Activated gamma-delta T cell treated with Interleukin-2 at 50 U/mL for 16 hours (primary cell): ENCODE measurements around the gene TIMMDC1.
"Not testable (repeated sequence)": the region's sequence is repeated elsewhere in the genome, so short reads cannot be mapped to it uniquely, and the experiment has no call there.

ENCODE experiments used
- DNase-seq: peaks from one replicate; pipeline ENCODE4 v3.0.0-alpha.2; 2020

TIMMDC1 gene

GRCh38 chr3:119557877-119558269 lies 59.5 kb downstream of the TIMMDC1 start:
- no peak for DNase-seq

GRCh38 chr3:119558626-119559317 lies 60.4 kb downstream of the TIMMDC1 start:
- DNase-seq: no peak

- peak; percentile 24 for DNase-seq
Measured at GRCh38 chr3:119559441-119559963, 61.2 kb downstream of the TIMMDC1 start, which contains the start of gene CD80. Gene CD80, minus strand, starts transcription at chr3:119559614. Its CDS starts 1,886 bp downstream, at chr3:119557728.

- no peak for DNase-seq
Measured at GRCh38 chr3:119560160-119560559, 61.8 kb downstream of the TIMMDC1 start.

GRCh38 chr3:119562307-119562961 lies 64.1 kb downstream of the TIMMDC1 start:
- DNase-seq: no peak

GRCh38 chr3:119563334-119563733 lies 65.0 kb downstream of the TIMMDC1 start:
- not testable (repeated sequence) for DNase-seq

GRCh38 chr3:119569156-119569555 lies 70.8 kb downstream of the TIMMDC1 start:
- no peak for DNase-seq

- DNase-seq: no peak
Measured at GRCh38 chr3:119570229-119570628, 71.9 kb downstream of the TIMMDC1 start.

GRCh38 chr3:119571230-119571629 lies 72.9 kb downstream of the TIMMDC1 start:
- no peak for DNase-seq

GRCh38 chr3:119571688-119572087 lies 73.3 kb downstream of the TIMMDC1 start:
- no peak for DNase-seq
